Glutamatergic neuron (in vitro differentiated cells): ENCODE measurements around the gene SNU13. TPM values are rescaled to one million over a fixed set of nuclear protein-coding genes. Genes with fewer than 3 reads are reported as not detected.
"Not testable (repeated sequence)": the region's sequence is repeated elsewhere in the genome, so short reads cannot be mapped to it uniquely, and the experiment has no call there.

Source experiments
- DNase-seq: peaks from one replicate; pipeline ENCODE4 v3.0.0; 2022
- H3K27ac Mint-ChIP-seq: one replicate; pipeline ENCODE4 v1.8.0; 2020; ENCODE audit warnings: mild to moderate bottlenecking, mixed read lengths, inconsistent platforms; ENCODE audit not compliant: unreplicated experiment
- H3K27me3 Mint-ChIP-seq: one replicate; pipeline ENCODE4 v1.8.0; 2020; ENCODE audit warnings: mild to moderate bottlenecking, moderate library complexity, mixed read lengths, inconsistent platforms; ENCODE audit not compliant: unreplicated experiment
- H3K36me3 Mint-ChIP-seq: one replicate; pipeline ENCODE4 v1.8.0; 2020; ENCODE audit warnings: mild to moderate bottlenecking, mixed read lengths, inconsistent platforms; ENCODE audit not compliant: unreplicated experiment
- H3K4me1 Mint-ChIP-seq: one replicate; pipeline ENCODE4 v1.8.0; 2020; ENCODE audit warnings: mild to moderate bottlenecking, low read depth, mixed read lengths, inconsistent platforms; ENCODE audit not compliant: unreplicated experiment
- H3K4me3 Mint-ChIP-seq: one replicate; pipeline ENCODE4 v1.8.0; 2020; ENCODE audit warnings: mild to moderate bottlenecking, mixed read lengths, inconsistent platforms; ENCODE audit not compliant: unreplicated experiment
- H3K9me3 Mint-ChIP-seq: one replicate; pipeline ENCODE4 v1.8.0; 2020; ENCODE audit warnings: mild to moderate bottlenecking, moderate library complexity, mixed read lengths, inconsistent platforms; ENCODE audit not compliant: unreplicated experiment
- CTCF ChIP-seq: fragments of 200-600 bp; sonication (generic); IDR thresholded peaks from one replicate; pipeline ENCODE4 v1.5.0; 2021; ENCODE audit not compliant: partially characterized antibody, unreplicated experiment
- long read RNA-seq: library from polyadenylated mRNA; unstranded; transcript quantifications from one replicate; pipeline ENCODE4 v2.0.0, GENCODE V29; 2020; ENCODE audit not compliant: unreplicated experiment
- total RNA-seq: library from RNA; stranded (reverse); fragmentation: NEBNext Ultra II Directional; extraction: Animal tissue kit (Norgen Biotek cat#: 25700); gene quantifications from one replicate; pipeline ENCODE4 v1.2.1, GENCODE V29; 2021; ENCODE audit not compliant: unreplicated experiment

The SNU13 gene
- 93.5 TPM for total RNA-seq
- long read RNA-seq, transcript SNU13-202 (3 exons, 1,503 nt), result major isoform, 68 of 112 reads
- long read RNA-seq, transcript SNU13-201 (3 exons, 877 nt), result minor isoform, 38 of 112 reads
- long read RNA-seq, partial matches to known transcripts, result 3 of 112 reads
- long read RNA-seq, other reads (novel, unspliced or antisense), result 3 of 112 reads

- no peak for TF ChIP-seq CTCF
- H3K4me1 Mint-ChIP-seq, result peaks cover 3% of the 10 kb centered on the region
- peak within 1 kb of the TSS; percentile 96 for H3K4me3 Mint-ChIP-seq
These were observed at the start of gene SNU13 for GRCh38 chr22:41688365-41689211. TSS of gene SNU13 (minus strand) at chr22:41688867. CDS start at chr22:41688796, 71 bp downstream.

GRCh38 chr22:41733241-41733640, 44.6 kb upstream of the SNU13 start:
- not testable (repeated sequence) for H3K27ac Mint-ChIP-seq, DNase-seq, H3K4me3 Mint-ChIP-seq, H3K9me3 Mint-ChIP-seq, H3K36me3 Mint-ChIP-seq, H3K27me3 Mint-ChIP-seq, H3K4me1 Mint-ChIP-seq

More at GRCh38 chr22:41688365-41689211, at the start of gene SNU13:
- Mint-ChIP-seq H3K27ac (peak within 1 kb of the TSS; percentile 87), H3K36me3 (peaks cover 4% of the 10 kb centered on the region), H3K9me3 (peaks cover 3% of the 10 kb centered on the region), H3K27me3 (peaks cover 2% of the 10 kb centered on the region)
- peak; percentile 90 for DNase-seq

- Mint-ChIP-seq H3K27me3 (peaks cover 2% of the 10 kb centered on the region), H3K4me1 (no peaks in the 10 kb centered on the region), H3K4me3 (no peak overlapping the region), H3K36me3 (no peaks in the 10 kb centered on the region), H3K9me3 (no peaks in the 10 kb centered on the region), H3K27ac (no peak overlapping the region)
- TF ChIP-seq CTCF, result no peak
- no peak for DNase-seq
These were observed 43.6 kb upstream of the SNU13 start for GRCh38 chr22:41732096-41732772.

GRCh38 chr22:41731609-41732008, 42.9 kb upstream of the SNU13 start:
- TF ChIP-seq CTCF, result no peak
- H3K4me1 Mint-ChIP-seq, result no peaks in the 10 kb centered on the region
- no peak overlapping the region for H3K4me3 Mint-ChIP-seq
- no peak for DNase-seq
- H3K27me3 Mint-ChIP-seq, result peaks cover 2% of the 10 kb centered on the region
- no peaks in the 10 kb centered on the region for H3K9me3 Mint-ChIP-seq
- no peaks in the 10 kb centered on the region for H3K36me3 Mint-ChIP-seq
- H3K27ac Mint-ChIP-seq, result no peak overlapping the region

GRCh38 chr22:41725510-41726110, 36.9 kb upstream of the SNU13 start:
- Mint-ChIP-seq H3K27me3 (peaks cover 1% of the 10 kb centered on the region), H3K36me3 (no peaks in the 10 kb centered on the region), H3K9me3 (no peaks in the 10 kb centered on the region), H3K4me3 (no peak overlapping the region), H3K4me1 (no peaks in the 10 kb centered on the region), H3K27ac (no peak overlapping the region)
- no peak for DNase-seq
- no peak for TF ChIP-seq CTCF
